GM23338 (cell line): Measurements from ENCODE around the gene SUSD3. TPM values are rescaled to one million over a fixed set of nuclear protein-coding genes. Genes with fewer than 3 reads are reported as not detected.

ENCODE experiments used
- ATAC-seq: fragments of 200-7000 bp; cut with Tn5 transposase; 3 replicates; pipeline ENCODE4 v1.9.1; 2020
- DNase-seq: peaks from one replicate; pipeline ENCODE4 v3.0.0-alpha.2; 2015; ENCODE audit warnings: low spot score
- H2AFZ ChIP-seq: fragments of 200-600 bp; sonication (generic); 2 replicates; pipeline ENCODE4 v1.8.0; 2016; ENCODE audit warnings: antibody characterized with exemption, mild to moderate bottlenecking, moderate library complexity
- H3F3A ChIP-seq: fragments of 200-600 bp; sonication (generic); replicated peaks from 2 replicates; pipeline ENCODE4 v1.8.0; 2017; ENCODE audit warnings: antibody characterized with exemption, mixed run types, low read depth
- H3K27ac ChIP-seq: fragments of 200-600 bp; sonication (generic); 2 replicates; pipeline ENCODE4 v1.6.1; 2016; ENCODE audit warnings: low read depth
- H3K27me3 ChIP-seq: fragments of 200-600 bp; sonication (generic); 2 replicates; pipeline ENCODE4 v1.8.0; 2016; ENCODE audit warnings: mild to moderate bottlenecking, mixed run types, moderate library complexity; ENCODE audit not compliant: insufficient read depth
- H3K36me3 ChIP-seq: fragments of 200-600 bp; sonication (generic); 2 replicates; pipeline ENCODE4 v1.8.0; 2016; ENCODE audit warnings: mild to moderate bottlenecking; ENCODE audit not compliant: insufficient read depth
- H3K4me1 ChIP-seq: fragments of 200-600 bp; sonication (generic); 2 replicates; pipeline ENCODE4 v1.8.0; 2016; ENCODE audit warnings: mild to moderate bottlenecking, moderate library complexity; ENCODE audit not compliant: insufficient read depth
- H3K4me2 ChIP-seq: fragments of 200-600 bp; sonication (generic); 2 replicates; pipeline ENCODE4 v1.7.1; 2017; ENCODE audit warnings: mixed run types
- H3K4me3 ChIP-seq: fragments of 200-600 bp; sonication (generic); 2 replicates; pipeline ENCODE4 v1.6.1; 2016; ENCODE audit warnings: mixed run types
- H3K79me2 ChIP-seq: fragments of 200-600 bp; sonication (generic); replicated peaks from 2 replicates; pipeline ENCODE4 v1.8.0; 2017; ENCODE audit warnings: mild to moderate bottlenecking; ENCODE audit not compliant: insufficient read depth
- H3K9me2 ChIP-seq: fragments of 200-600 bp; sonication (generic); 2 replicates; pipeline ENCODE4 v1.8.0; 2017; ENCODE audit not compliant: insufficient read depth
- H4K20me1 ChIP-seq: fragments of 200-600 bp; sonication (generic); replicated peaks from 2 replicates; pipeline ENCODE4 v1.8.0; 2017; ENCODE audit warnings: mild to moderate bottlenecking; ENCODE audit not compliant: insufficient read depth
- H3K27ac Mint-ChIP-seq: 2 replicates; pipeline ENCODE4 v1.8.0; 2020; ENCODE audit warnings: inconsistent platforms, mild to moderate bottlenecking, moderate library complexity, mixed read lengths
- H3K27me3 Mint-ChIP-seq: 3 replicates; pipeline ENCODE4 v1.8.0; 2022; ENCODE audit warnings: low read depth, mild to moderate bottlenecking, moderate library complexity, mixed read lengths, inconsistent platforms; ENCODE audit not compliant: insufficient read depth, poor library complexity
- H3K36me3 Mint-ChIP-seq: 3 replicates; pipeline ENCODE4 v1.8.0; 2021; ENCODE audit warnings: low read depth, mild to moderate bottlenecking, inconsistent platforms, moderate library complexity, mixed read lengths
- H3K4me1 Mint-ChIP-seq: 3 replicates; pipeline ENCODE4 v1.8.0; 2020; ENCODE audit warnings: mild to moderate bottlenecking, inconsistent platforms, mixed read lengths
- H3K4me3 Mint-ChIP-seq: 3 replicates; pipeline ENCODE4 v1.8.0; 2021; ENCODE audit warnings: moderate library complexity, mild to moderate bottlenecking, inconsistent platforms, mixed read lengths
- H3K9me3 Mint-ChIP-seq: 3 replicates; pipeline ENCODE4 v1.8.0; 2020; ENCODE audit warnings: moderate library complexity, mild to moderate bottlenecking, inconsistent platforms, mixed read lengths
- NANOG ChIP-seq: IDR thresholded peaks from 2 replicates; pipeline ENCODE4 v1.6.1; 2016; ENCODE audit warnings: antibody characterized with exemption, borderline replicate concordance
- ZNF331 ChIP-seq: fragments of 250-450 bp; sonication (Bioruptor Pico); IDR thresholded peaks from 2 replicates; pipeline ENCODE4 v1.5.0; 2020; ENCODE audit warnings: low read depth, mild to moderate bottlenecking, moderate library complexity
- ZNF462 ChIP-seq: fragments of 250-450 bp; sonication (Bioruptor Pico); IDR thresholded peaks from 2 replicates; pipeline ENCODE4 v1.5.0; 2020; ENCODE audit warnings: mild to moderate bottlenecking, moderate library complexity
- polyA plus RNA-seq: library from polyadenylated mRNA; unstranded; fragments of >200 nt; fragmentation: Nextera tagmentation; extraction: Ambion mirVana; gene quantifications from 2 replicates; pipeline ENCODE4 v1.2.1, GENCODE V29; 2016
- total RNA-seq: library from RNA; depleted of rRNA; stranded (reverse); fragments of >200 nt; shearing (Covaris generic); gene quantifications from 2 replicates; pipeline ENCODE4 v1.2.3, GENCODE V29; 2014
- TF ChIP-seq, protein P1 (sequence below): IDR thresholded peaks from one replicate; pipeline ENCODE4 v1.6.1; 2018; ENCODE audit warnings: antibody characterized with exemption; ENCODE audit not compliant: unreplicated experiment

Gene SUSD3
- total and polyA plus RNA-seq, 2 experiments from 2014 or later = 6.9 to 20.1 TPM

GRCh38 chr9:93089024-93089423 is 30.5 kb downstream of the SUSD3 start:
- no peaks in the 10 kb centered on the region for H3F3A ChIP-seq
- no peak overlapping the region for H3K27ac ChIP-seq
- H3K4me2 ChIP-seq = no peak overlapping the region
- no peaks in the 10 kb centered on the region; the same call in 1 of the 2 replicates for H3K36me3 ChIP-seq
- ATAC-seq (no peak), DNase-seq (no peak)
- no peak overlapping the region for H3K4me3 ChIP-seq
- H3K27me3 ChIP-seq = no peaks in the 10 kb centered on the region
- H3K79me2 ChIP-seq = no peaks in the 10 kb centered on the region
- H3K9me3 Mint-ChIP-seq = peaks cover 10% of the 10 kb centered on the region; the same call in 2 of the 3 replicates
- no peak overlapping the region for H3K27ac Mint-ChIP-seq
- H3K36me3 Mint-ChIP-seq = peaks cover 10% of the 10 kb centered on the region
- H4K20me1 ChIP-seq = no peaks in the 10 kb centered on the region
- TF ChIP-seq NANOG (no peak), ZNF331 (CRISPR knock-in tag) (no peak), ZNF462 (CRISPR knock-in tag) (no peak)
- TF ChIP-seq, protein P1, sequence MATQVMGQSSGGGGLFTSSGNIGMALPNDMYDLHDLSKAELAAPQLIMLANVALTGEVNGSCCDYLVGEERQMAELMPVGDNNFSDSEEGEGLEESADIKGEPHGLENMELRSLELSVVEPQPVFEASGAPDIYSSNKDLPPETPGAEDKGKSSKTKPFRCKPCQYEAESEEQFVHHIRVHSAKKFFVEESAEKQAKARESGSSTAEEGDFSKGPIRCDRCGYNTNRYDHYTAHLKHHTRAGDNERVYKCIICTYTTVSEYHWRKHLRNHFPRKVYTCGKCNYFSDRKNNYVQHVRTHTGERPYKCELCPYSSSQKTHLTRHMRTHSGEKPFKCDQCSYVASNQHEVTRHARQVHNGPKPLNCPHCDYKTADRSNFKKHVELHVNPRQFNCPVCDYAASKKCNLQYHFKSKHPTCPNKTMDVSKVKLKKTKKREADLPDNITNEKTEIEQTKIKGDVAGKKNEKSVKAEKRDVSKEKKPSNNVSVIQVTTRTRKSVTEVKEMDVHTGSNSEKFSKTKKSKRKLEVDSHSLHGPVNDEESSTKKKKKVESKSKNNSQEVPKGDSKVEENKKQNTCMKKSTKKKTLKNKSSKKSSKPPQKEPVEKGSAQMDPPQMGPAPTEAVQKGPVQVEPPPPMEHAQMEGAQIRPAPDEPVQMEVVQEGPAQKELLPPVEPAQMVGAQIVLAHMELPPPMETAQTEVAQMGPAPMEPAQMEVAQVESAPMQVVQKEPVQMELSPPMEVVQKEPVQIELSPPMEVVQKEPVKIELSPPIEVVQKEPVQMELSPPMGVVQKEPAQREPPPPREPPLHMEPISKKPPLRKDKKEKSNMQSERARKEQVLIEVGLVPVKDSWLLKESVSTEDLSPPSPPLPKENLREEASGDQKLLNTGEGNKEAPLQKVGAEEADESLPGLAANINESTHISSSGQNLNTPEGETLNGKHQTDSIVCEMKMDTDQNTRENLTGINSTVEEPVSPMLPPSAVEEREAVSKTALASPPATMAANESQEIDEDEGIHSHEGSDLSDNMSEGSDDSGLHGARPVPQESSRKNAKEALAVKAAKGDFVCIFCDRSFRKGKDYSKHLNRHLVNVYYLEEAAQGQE = no peak
- peaks cover 2% of the 10 kb centered on the region; the same call in 1 of the 3 replicates for H3K4me1 Mint-ChIP-seq
- H3K4me1 ChIP-seq = no peaks in the 10 kb centered on the region
- H3K9me2 ChIP-seq = no peaks in the 10 kb centered on the region
- no peak overlapping the region for H3K4me3 Mint-ChIP-seq
- H3K27me3 Mint-ChIP-seq = peaks cover 9% of the 10 kb centered on the region
- H2AFZ ChIP-seq = no peak overlapping the region
